ENCODE measurements around the gene DUSP8. TPM values are rescaled to one million over a fixed set of nuclear protein-coding genes. Genes with fewer than 3 reads are reported as not detected.

The DUSP8 gene
- total and polyA plus RNA-seq, 2 of the 8 experiments (the other 6 are each of a cell fraction or from before 2014, with no cell fraction given), result 2.8 to 3.6 TPM

GRCh38 chr11:1548221-1549070, 23.6 kb downstream of the DUSP8 start (continued):
- TF ChIP-seq CHD7 (IDR thresholded peaks at IDR 0.05; ENCODE audit: insufficient replicate concordance, low read length), result no peak
- TF ChIP-seq EP300 (IDR thresholded peaks at IDR 0.05; ENCODE audit: borderline replicate concordance in 1 of 2, low read depth in 2 of 2, low read length in 2 of 2), result no peak
- no peak for TF ChIP-seq YY1 (IDR thresholded peaks at IDR 0.05; ENCODE audit: low read depth, low read length)
- peak; percentile 40; the same call in 1 of the 2 replicates for TF ChIP-seq JUND (IDR thresholded peaks at IDR 0.05; ENCODE audit: low read length)
- peak; percentile 58; the same call in 1 of the 2 replicates for TF ChIP-seq POLR2AphosphoS5 (IDR thresholded peaks at IDR 0.05; ENCODE audit: low read depth, low read length)
- TF ChIP-seq HDAC2 (IDR thresholded peaks at IDR 0.05; ENCODE audit: borderline replicate concordance in 1 of 2, low read depth in 2 of 2, low read length in 2 of 2), result no peak
- TF ChIP-seq SAP30 (IDR thresholded peaks at IDR 0.05; ENCODE audit: insufficient read depth, insufficient replicate concordance, low read length), result no peak
- TF ChIP-seq KDM4A (IDR thresholded peaks at IDR 0.05; ENCODE audit: low read depth, low read length, severe bottlenecking), result peak; percentile 32
